HepG2 (cell line): ENCODE results near the gene SLCO2B1. TPM values are rescaled to one million over a fixed set of nuclear protein-coding genes. Genes with fewer than 3 reads are reported as not detected.

Experiments used
- ATAC-seq: fragments of 200-7000 bp; cut with Tn5 transposase; 3 replicates; pipeline ENCODE4 v1.9.1; 2020; ENCODE audit warnings: mild to moderate bottlenecking, moderate library complexity
- BruUV-seq: library from RNA; stranded (reverse); fragments of 400-500 nt; replicated peaks from 2 replicates; lab custom pipeline; 2021; lab: Mats Ljungman, UMichigan
- CTCF ChIA-PET: fragments of 300-600 bp; formaldehyde crosslinking; extraction: SDS; loops from one replicate; lab custom pipeline; 2021; ENCODE audit warnings: low total read pairs, inconsistent platforms, low intra/inter-chr PET ratio; lab: Yijun Ruan, JAX
- POLR2A ChIA-PET: fragments of 350-600 bp; sonication (Branson Sonifier 250); formaldehyde crosslinking; loops from one replicate; lab custom pipeline; 2020; ENCODE audit warnings: antibody characterized with exemption, inconsistent platforms; lab: Yijun Ruan, JAX
- DNase-seq: peaks from one replicate; pipeline ENCODE4 v3.0.0-alpha.2; 2015; ENCODE audit warnings: low spot score
- FAIRE-seq: peaks from 3 replicates; lab custom pipeline; 2011; peaks lifted over from hg19 to GRCh38; lab: Jason Lieb, UNC
- H2AFZ ChIP-seq: one replicate; pipeline ENCODE4 v1.6.1; 2011; ENCODE audit warnings: low read length, inconsistent platforms
- H3K27ac ChIP-seq: fragments of 300-600 bp; 3 replicates; pipeline ENCODE4 v1.8.0; 2011; ENCODE audit warnings: mixed run types, mild to moderate bottlenecking, mixed read lengths, low read length, inconsistent platforms; ENCODE audit not compliant: insufficient read depth; ENCODE audit errors: extremely low read length
- H3K27me3 ChIP-seq, 2 experiments: fragments of 200-600 bp in 1 of 2; 2 replicates in 1 of 2; 3 replicates in 1 of 2; pipeline versions ENCODE4 v1.6.0 to v1.8.0; 2011; ENCODE audit warnings: low read length in 2 of 2, mild to moderate bottlenecking in 2 of 2, moderate library complexity in 2 of 2, inconsistent platforms in 1 of 2; ENCODE audit not compliant: insufficient read depth in 2 of 2, control insufficient read depth in 1 of 2
- H3K36me3 ChIP-seq, 2 experiments: fragments of 200-600 bp in 1 of 2; replicated peaks in 1 of 2; 2 replicates in 1 of 2; 3 replicates in 1 of 2; pipeline versions ENCODE4 v1.5.1 to v1.8.0; 2011; ENCODE audit warnings: low read length in 2 of 2, inconsistent platforms in 1 of 2; ENCODE audit not compliant: insufficient read depth in 2 of 2, control insufficient read depth in 1 of 2
- H3K4me1 ChIP-seq: 2 replicates; pipeline ENCODE4 v1.5.1; 2012; ENCODE audit warnings: low read length, inconsistent platforms; ENCODE audit not compliant: insufficient read depth
- H3K4me2 ChIP-seq: 2 replicates; pipeline ENCODE4 v1.6.0; 2011; ENCODE audit warnings: low read depth, low read length, inconsistent platforms
- H3K4me3 ChIP-seq, 3 experiments: fragments of 200-600 bp in 1 of 3; sonication (generic), shearing (Covaris generic) in 1 of 3; replicated peaks in 1 of 3; 2 replicates each; pipeline ENCODE4 v1.5.1; 2011 to 2016; ENCODE audit warnings: low read length in 3 of 3, inconsistent platforms in 2 of 3, low read depth in 2 of 3, mild to moderate bottlenecking in 2 of 3, control low read depth in 1 of 3, mixed read lengths in 1 of 3; ENCODE audit not compliant: insufficient read depth in 1 of 3
- H3K79me2 ChIP-seq: one replicate; pipeline ENCODE4 v1.6.1; 2011; ENCODE audit warnings: low read length, inconsistent platforms; ENCODE audit not compliant: insufficient read depth
- H3K9ac ChIP-seq: 2 replicates; pipeline ENCODE4 v1.6.0; 2011; ENCODE audit warnings: mild to moderate bottlenecking, low read depth, low read length, inconsistent platforms; ENCODE audit not compliant: insufficient read depth
- H3K9me3 ChIP-seq: 2 replicates; pipeline ENCODE4 v1.5.1; 2012; ENCODE audit warnings: mild to moderate bottlenecking, low read length
- H4K20me1 ChIP-seq: 2 replicates; pipeline ENCODE4 v1.6.0; 2011; ENCODE audit warnings: inconsistent platforms, mild to moderate bottlenecking, low read length, moderate library complexity; ENCODE audit not compliant: insufficient read depth
- GATA4 ChIP-seq: sonication (generic); IDR thresholded peaks from 2 replicates; pipeline ENCODE4 v1.6.1; 2016; ENCODE audit warnings: antibody characterized with exemption, low read depth, borderline replicate concordance
- REL ChIP-seq: sonication (generic); formaldehyde crosslinking; conservative IDR thresholded peaks from 2 replicates; pipeline ENCODE4 v1.8.0; 2022; ENCODE audit warnings: mild to moderate bottlenecking, missing genetic modification reagents, moderate library complexity
- SAP130 ChIP-seq: IDR thresholded peaks from 2 replicates; pipeline ENCODE4 v1.6.1; 2016; ENCODE audit warnings: low read depth
- ZBTB39 ChIP-seq: sonication (generic); formaldehyde crosslinking; IDR thresholded peaks from 2 replicates; pipeline ENCODE4 v1.5.0; 2020; ENCODE audit warnings: missing genetic modification reagents
- WGBS: methylation state at CpG from one replicate; pipeline ENCODE4 v1.1.6; 2017; ENCODE audit warnings: low lambda C conversion rate; 5-methylcytosine and 5-hydroxymethylcytosine counted together
- in situ Hi-C: cut with HindIII; loops from 2 replicates; pipeline ENCODE4 v1.10.0; 2017; ENCODE audit warnings: low pct_unique_long_range_greater_than_20kb; ENCODE audit not compliant: extremely low pct_ligation_motif_present
- intact Hi-C: fragments of 100-400 bp; cut with micrococcal nuclease; formaldehyde crosslinking; loops from one replicate; pipeline ENCODE4 v1.10.0; 2022; ENCODE audit not compliant: unreplicated experiment
- polyA plus RNA-seq, 8 experiments: library from polyadenylated mRNA; depleted of rRNA in 3 of 8; stranded (reverse) in 7 of 8; unstranded in 1 of 8; fragments of >200 nt; fragmentation: Illumina TruSeq in 4 of 8; extraction: Trizol in 4 of 8; gene quantifications; 2 replicates each; pipeline versions ENCODE4 v1.2.1 to v1.2.3, GENCODE V29; 2011 to 2016; ENCODE audit warnings: low read depth in 4 of 8, missing spikeins in 1 of 8, mixed read lengths in 1 of 8; ENCODE audit not compliant: insufficient read depth in 1 of 8
- total RNA-seq, 5 experiments: library from RNA; depleted of rRNA; stranded (reverse); fragments of >200 nt; fragmentation: Illumina TruSeq; extraction: Trizol; gene quantifications; 2 replicates each; pipeline ENCODE4 v1.2.3, GENCODE V29; 2016; ENCODE audit warnings: low read depth in 1 of 5
- TF ChIP-seq, protein P1 (sequence below), 2 experiments: IDR thresholded peaks; 2 replicates each; pipeline ENCODE4 v1.6.1; 2011 to 2012; ENCODE audit warnings: low read length in 2 of 2, borderline replicate concordance in 1 of 2, low read depth in 1 of 2, mild to moderate bottlenecking in 1 of 2, moderate library complexity in 1 of 2
- TF ChIP-seq, protein P2 (sequence below): sonication (generic); formaldehyde crosslinking; IDR thresholded peaks from 2 replicates; pipeline ENCODE4 v1.4.0; 2020; ENCODE audit warnings: missing genetic modification reagents, borderline replicate concordance

The SLCO2B1 gene
- total and polyA plus RNA-seq, 2 of the 13 experiments (the other 11 are each of a cell fraction or from before 2014, with no cell fraction given): 15.3 to 19.8 TPM

GRCh38 chr11:75155570-75156422 lies 4.9 kb downstream of the SLCO2B1 start:
- Histone ChIP-seq H2AFZ (no peak overlapping the region), H3K4me3 (peak overlapping the region; percentile 6 to 60 (median 9); a peak in 2 of 6 replicates), H3K27me3 (no peaks in the 10 kb centered on the region), H3K36me3 (no peaks in the 10 kb centered on the region), H3K9me3 (no peaks in the 10 kb centered on the region), H3K27ac (peak overlapping the region; percentile 96), H3K4me2 (peak overlapping the region; percentile 77), H3K79me2 (peaks cover 25% of the 10 kb centered on the region), H4K20me1 (no peaks in the 10 kb centered on the region), H3K9ac (peak overlapping the region; percentile 76), H3K4me1 (peaks cover 100% of the 10 kb centered on the region)
- FAIRE-seq (peak; percentile 85), DNase-seq (peak; percentile 97), ATAC-seq (peak; percentile 74)
- ChIA-PET POLR2A (interaction anchor here (1.0 to 9.8 kb wide), 7 partner anchors 8 to 48 kb away, joined by 3 to 174 read pairs (median 28); no protein-coding TSS in a partner anchor), CTCF (interaction anchor here (0.8 kb wide), 1 partner anchor 12 kb away, joined by 3 read pairs; no protein-coding TSS in a partner anchor)
- intact Hi-C loops: loop anchor here (1.0 to 5.0 kb wide), 2 partner anchors 13 to 47 kb away; no protein-coding TSS in a partner anchor
- WGBS: 30% methylated on average over 13 of the region's 13 CpGs
- in situ Hi-C loops: no loop called here
- BruUV-seq: no TSS peak
- TF ChIP-seq, protein P1, sequence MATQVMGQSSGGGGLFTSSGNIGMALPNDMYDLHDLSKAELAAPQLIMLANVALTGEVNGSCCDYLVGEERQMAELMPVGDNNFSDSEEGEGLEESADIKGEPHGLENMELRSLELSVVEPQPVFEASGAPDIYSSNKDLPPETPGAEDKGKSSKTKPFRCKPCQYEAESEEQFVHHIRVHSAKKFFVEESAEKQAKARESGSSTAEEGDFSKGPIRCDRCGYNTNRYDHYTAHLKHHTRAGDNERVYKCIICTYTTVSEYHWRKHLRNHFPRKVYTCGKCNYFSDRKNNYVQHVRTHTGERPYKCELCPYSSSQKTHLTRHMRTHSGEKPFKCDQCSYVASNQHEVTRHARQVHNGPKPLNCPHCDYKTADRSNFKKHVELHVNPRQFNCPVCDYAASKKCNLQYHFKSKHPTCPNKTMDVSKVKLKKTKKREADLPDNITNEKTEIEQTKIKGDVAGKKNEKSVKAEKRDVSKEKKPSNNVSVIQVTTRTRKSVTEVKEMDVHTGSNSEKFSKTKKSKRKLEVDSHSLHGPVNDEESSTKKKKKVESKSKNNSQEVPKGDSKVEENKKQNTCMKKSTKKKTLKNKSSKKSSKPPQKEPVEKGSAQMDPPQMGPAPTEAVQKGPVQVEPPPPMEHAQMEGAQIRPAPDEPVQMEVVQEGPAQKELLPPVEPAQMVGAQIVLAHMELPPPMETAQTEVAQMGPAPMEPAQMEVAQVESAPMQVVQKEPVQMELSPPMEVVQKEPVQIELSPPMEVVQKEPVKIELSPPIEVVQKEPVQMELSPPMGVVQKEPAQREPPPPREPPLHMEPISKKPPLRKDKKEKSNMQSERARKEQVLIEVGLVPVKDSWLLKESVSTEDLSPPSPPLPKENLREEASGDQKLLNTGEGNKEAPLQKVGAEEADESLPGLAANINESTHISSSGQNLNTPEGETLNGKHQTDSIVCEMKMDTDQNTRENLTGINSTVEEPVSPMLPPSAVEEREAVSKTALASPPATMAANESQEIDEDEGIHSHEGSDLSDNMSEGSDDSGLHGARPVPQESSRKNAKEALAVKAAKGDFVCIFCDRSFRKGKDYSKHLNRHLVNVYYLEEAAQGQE (IDR thresholded peaks at IDR 0.05; ENCODE audit: borderline replicate concordance in 1 of 2, low read depth in 1 of 2, low read length in 2 of 2): peak in 1 of 2 experiments; percentile 29; a peak in 1 of 4 replicates
- TF ChIP-seq GATA4: 0 out of 2 replicates have a peak, but pooled peaks have one; percentile 41
- TF ChIP-seq SAP130: peak; percentile 70
- no peak for TF ChIP-seq REL
- TF ChIP-seq, protein P2, sequence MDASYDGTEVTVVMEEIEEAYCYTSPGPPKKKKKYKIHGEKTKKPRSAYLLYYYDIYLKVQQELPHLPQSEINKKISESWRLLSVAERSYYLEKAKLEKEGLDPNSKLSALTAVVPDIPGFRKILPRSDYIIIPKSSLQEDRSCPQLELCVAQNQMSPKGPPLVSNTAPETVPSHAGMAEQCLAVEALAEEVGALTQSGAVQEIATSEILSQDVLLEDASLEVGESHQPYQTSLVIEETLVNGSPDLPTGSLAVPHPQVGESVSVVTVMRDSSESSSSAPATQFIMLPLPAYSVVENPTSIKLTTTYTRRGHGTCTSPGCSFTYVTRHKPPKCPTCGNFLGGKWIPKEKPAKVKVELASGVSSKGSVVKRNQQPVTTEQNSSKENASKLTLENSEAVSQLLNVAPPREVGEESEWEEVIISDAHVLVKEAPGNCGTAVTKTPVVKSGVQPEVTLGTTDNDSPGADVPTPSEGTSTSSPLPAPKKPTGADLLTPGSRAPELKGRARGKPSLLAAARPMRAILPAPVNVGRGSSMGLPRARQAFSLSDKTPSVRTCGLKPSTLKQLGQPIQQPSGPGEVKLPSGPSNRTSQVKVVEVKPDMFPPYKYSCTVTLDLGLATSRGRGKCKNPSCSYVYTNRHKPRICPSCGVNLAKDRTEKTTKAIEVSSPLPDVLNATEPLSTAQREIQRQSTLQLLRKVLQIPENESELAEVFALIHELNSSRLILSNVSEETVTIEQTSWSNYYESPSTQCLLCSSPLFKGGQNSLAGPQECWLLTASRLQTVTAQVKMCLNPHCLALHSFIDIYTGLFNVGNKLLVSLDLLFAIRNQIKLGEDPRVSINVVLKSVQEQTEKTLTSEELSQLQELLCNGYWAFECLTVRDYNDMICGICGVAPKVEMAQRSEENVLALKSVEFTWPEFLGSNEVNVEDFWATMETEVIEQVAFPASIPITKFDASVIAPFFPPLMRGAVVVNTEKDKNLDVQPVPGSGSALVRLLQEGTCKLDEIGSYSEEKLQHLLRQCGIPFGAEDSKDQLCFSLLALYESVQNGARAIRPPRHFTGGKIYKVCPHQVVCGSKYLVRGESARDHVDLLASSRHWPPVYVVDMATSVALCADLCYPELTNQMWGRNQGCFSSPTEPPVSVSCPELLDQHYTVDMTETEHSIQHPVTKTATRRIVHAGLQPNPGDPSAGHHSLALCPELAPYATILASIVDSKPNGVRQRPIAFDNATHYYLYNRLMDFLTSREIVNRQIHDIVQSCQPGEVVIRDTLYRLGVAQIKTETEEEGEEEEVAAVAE (CRISPR knock-in tag): peak; percentile 32; the same call in 1 of the 2 replicates
- no peak for TF ChIP-seq ZBTB39
